Brain pericyte (primary cell): ENCODE measurements around the gene KRTAP10-8.
"Not testable (repeated sequence)": the region's sequence is repeated elsewhere in the genome, so short reads cannot be mapped to it uniquely, and the experiment has no call there.

Experiments
- DNase-seq: peaks from one replicate; pipeline ENCODE4 v3.0.0-alpha.2; 2012; ENCODE audit warnings: low read depth, low spot score

Gene KRTAP10-8

GRCh38 chr21:44599264-44600029 is 12.4 kb upstream of the KRTAP10-8 start:
- DNase-seq = no peak

- DNase-seq = not testable (repeated sequence)
These were observed 11.5 kb upstream of the KRTAP10-8 start, which contains the start of gene KRTAP10-7 for GRCh38 chr21:44600118-44600978. Gene KRTAP10-7, plus strand, starts transcription at chr21:44600597. Its CDS starts 25 bp downstream, at chr21:44600622.

GRCh38 chr21:44601091-44601490 is 10.8 kb upstream of the KRTAP10-8 start:
- DNase-seq = not testable (repeated sequence)

DNA sequence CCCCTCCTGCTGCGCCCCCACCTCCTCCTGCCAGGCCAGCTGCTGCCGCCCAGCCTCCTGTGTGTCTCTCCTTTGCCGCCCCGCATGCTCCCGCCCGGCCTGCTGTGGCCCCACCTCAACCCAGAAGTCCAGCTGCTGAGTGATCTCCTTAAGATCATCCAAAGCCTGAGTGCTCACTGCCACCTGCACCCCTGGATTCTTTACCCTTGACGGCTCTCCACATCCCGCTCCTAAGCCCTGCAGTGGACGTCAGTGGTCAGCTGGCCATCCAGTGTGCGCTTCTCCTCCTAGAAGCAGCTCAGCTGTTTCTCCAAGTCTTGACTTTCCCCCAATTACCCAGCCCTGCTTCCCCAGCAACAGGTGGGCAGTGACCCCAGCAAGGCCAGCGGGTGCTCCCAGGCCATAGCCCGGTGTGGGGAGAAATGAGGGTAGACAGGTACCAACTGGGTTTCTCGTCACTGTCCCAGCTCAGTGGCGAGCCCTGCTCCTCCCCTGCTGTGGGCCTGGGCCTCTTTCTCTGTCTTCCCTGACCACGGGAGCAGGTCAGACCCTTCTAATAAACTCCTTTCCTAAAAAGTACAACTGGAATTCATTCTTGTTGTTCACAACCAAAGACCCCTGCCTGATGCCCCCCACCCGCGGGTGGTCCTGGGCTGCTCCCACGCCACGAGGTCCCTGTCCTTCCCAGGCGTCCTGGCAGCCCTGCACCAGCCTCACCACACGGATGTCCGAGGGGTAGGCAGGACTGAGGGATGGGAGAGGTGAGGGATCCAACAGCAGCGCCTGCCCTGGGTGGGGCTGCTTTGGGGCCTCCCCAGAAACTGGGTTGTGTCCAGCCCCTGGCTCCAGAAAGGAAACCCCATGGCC is 10.1 kb upstream of the KRTAP10-8 start:
- DNase-seq = no peak

DNA sequence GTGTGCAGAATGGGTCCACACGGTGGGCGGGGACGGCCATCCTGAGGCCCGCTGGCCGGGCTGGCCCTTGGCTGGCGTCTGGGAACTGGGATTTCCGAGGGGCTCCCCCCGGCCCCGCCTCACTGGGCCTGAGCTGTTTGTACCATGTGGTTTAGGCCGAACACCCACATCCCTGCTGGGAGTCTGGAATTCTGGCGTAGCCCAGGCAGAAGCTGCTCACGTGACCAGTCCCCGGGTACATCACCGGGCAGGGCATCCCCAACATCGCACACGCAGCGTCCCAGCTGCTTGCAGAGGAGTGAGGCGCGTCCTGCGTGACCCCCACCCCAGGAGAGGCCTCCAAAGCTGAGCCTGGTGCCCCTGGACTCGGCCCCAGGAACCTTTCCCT is 9.4 kb upstream of the KRTAP10-8 start:
- no peak for DNase-seq

DNA sequence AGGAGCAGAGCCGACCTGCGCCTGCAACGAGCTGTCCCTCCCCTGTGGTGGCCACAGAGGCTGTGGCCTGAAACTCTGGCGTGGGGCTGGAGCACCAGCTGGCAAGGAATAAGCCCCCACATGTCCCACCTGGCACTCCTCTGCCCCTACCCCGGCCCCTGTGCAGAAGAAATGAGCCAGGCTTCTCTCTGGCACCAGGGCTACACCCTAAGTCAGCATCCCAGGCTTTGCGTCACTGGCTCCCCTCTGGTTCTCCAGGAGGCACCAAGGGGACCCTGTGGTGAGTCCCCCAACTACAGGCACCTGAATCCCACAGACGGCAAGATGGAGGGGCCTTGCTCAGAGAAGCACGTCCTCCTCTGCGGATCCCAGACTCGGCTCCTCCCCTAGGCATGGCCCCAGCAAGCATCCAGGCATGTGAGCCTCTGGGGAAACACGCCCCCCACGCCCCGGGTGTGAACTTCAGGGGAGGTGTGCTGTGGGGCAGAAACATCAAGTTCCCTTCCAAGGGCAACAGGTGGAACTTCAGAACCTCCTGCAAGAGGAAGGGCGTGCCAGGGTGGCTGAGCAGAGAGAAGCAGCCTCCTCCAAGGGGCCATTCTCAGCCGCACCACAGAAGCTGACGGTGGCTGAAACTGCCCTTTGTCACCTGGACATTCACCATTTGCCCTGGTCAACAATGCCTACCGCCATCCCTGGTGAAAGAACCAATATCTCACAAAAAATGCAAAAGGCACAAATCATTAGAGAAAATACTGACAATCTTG is 8.6 kb upstream of the KRTAP10-8 start:
- no peak for DNase-seq

DNA sequence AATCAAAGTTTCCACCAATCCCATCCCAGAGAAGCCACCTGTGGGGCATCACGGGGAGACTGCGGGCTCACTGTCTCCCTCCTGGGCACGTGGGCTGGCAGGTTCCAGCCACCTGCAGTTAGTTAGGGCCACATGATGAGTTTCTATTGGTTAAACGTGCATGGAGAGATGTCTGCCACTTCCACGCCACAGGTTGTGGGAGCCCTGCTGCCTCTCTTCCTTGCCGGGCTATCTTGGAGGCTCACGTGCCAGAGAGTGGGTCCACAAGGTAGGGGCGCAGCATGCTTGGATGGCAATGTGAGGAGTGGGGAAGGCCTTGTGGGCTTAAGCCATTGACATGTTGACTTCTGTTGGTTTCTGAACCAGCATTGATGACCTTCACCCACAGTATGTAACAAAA is 8.0 kb upstream of the KRTAP10-8 start:
- DNase-seq = no peak

DNA sequence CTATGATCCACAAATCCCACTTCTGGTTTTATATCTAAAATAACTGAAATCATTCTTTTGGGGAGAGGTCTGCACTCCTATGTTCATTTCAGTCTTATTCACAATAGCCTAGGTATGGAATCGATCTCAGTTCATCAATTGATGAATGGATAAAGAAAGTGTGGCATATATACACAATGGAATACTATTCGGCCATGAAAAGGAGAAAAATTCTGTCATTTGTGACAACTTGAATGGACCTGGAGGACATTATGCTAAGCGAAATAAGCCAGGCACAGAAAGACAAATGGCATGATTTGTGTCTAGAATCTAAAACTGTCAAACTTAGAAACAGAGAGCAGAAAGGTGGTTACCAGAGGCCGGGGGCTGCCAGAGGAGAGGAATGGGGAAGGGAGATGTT is 5.4 kb upstream of the KRTAP10-8 start:
- DNase-seq = no peak

DNA sequence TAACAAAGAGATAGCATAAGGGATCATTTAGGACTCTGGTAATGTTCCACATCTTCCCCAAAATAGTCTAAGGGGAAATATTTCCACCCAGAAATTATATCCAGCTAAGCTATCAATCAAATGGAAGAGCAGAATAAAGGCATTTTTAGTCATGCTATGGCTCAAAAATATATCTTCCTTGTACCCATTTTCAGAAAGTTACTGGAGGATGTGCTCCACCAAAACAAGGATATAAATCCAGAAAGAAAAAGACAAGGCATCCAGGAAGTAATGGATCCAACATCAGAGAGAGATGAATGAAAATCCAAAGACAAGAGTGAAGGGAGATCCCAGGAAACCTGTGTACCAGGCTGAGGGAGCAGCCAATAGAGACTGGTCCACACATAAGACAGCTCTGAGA is 2.7 kb upstream of the KRTAP10-8 start:
- no peak for DNase-seq

DNA sequence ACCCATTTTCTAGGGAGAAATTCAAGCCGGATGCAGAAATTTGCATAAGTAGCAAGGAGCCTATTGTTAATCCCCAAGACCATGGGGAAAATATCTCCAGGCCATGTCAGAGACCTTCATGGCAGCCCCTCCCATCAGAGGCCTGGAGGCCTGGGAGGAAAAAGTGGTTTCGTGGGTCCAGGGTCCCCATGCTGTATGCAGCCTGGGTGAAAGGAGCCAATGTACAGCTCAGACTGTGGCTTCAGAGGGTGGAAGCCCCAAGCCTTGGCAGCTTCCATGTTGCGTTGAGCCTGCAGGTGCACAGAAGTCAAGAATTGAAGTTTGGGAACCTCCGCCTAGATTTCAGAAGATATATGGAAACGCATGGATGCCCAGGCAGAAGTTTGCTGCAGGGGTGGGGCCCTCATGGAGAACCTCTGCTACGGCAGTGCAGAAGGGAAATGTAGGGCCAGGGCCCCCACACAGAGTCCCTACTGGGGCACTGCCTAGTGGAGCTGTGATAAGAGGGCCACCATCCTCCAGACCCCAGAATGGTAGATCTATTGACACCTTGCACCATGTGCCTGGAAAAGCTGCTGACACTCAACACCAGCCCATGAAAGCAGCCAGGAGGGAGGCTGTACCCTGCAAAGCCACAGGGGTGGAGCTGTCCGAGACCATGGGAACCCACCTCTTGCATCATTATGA is 1.6 kb upstream of the KRTAP10-8 start:
- not testable (repeated sequence) for DNase-seq

- no peak for DNase-seq
These were observed 328 bp upstream of the KRTAP10-8 start for GRCh38 chr21:44611551-44611950.

DNA sequence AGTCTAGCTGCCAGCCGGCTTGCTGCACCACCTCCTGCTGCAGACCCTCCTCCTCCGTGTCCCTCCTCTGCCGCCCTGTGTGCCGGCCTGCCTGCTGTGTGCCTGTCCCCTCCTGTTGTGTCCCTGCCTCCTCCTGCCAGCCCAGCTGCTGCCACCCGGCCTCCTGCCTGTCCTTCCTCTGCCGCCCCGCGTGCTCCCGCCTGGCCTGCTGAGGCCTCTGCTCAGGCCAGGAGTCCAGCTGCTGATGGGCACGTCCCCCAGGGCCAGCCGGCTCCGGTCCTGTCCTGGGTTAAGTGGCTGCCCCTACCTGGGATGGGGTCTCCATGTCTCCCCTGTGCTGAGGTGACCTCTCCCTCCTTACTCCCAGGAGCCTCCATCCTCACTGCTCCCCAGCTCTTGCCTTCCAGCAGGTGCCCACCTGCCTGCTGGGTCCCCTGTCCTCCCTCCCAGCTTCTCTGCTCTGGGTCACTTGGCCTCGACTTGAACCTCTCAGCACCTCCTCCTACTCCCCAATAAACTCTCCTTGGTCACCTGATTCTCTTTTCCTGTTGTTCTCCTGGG is 870 bp downstream of the KRTAP10-8 start:
- DNase-seq = no peak

DNA sequence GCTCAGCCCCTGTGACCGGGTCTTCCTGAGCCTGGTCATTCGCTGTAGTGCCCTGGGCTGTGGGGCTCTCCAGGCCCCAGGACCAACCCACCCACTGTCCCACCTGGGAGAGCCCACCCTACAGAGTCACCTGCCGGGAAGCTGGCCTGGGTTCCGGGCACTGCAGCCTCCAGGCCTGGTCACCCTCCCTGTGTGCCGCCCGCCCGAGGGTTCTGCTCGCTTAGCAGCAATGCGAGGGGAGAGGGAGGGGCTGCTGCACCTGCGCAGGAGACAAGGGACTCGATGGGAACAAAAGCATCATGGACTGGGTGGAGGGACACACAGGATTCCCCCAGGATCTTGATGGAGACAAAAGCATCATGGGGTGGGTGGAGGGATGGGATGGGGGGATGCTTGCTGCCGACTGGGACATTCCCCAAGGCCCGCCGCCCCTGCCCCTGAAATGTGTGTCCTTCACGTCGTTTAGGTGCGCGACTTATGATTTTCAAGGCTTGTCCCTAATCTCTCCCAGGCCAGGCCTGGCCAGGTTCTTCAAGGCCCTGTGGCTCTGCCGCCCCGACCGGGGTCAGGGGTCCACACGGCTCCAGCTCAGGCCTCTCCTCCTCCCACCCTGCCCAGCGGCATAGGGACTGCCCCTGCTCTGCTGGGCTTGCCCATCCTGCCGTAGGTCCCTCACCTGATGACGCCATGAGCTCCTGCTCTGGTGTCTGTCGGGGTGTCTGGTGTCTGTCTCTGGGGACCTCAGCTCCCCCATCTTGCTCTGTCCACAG is 1.7 kb downstream of the KRTAP10-8 start:
- no peak for DNase-seq

- no peak for DNase-seq
These were observed 2.3 kb downstream of the KRTAP10-8 start for GRCh38 chr21:44614161-44614631.

GRCh38 chr21:44614961-44615391 is 3.1 kb downstream of the KRTAP10-8 start:
- no peak for DNase-seq

GRCh38 chr21:44615466-44615865 is 3.6 kb downstream of the KRTAP10-8 start:
- DNase-seq = no peak

GRCh38 chr21:44615911-44616590 is 4.2 kb downstream of the KRTAP10-8 start:
- DNase-seq = no peak

DNA sequence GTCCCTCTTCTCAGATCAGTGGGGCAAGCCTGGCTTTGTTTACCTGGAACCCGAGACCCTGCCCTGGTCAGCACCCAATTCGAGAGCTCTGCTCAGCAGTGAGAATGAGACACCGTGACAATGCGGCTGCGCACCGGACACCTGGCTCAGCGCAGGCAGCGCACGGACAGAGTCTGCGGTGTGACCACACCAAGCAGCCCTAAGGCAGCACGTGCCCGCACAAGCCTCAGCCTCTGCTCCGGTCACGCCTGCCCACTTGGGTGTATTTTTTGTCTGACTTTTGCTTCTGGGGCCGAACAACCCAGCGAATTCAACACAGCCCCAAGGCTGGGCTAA is 4.7 kb downstream of the KRTAP10-8 start:
- no peak for DNase-seq

DNA sequence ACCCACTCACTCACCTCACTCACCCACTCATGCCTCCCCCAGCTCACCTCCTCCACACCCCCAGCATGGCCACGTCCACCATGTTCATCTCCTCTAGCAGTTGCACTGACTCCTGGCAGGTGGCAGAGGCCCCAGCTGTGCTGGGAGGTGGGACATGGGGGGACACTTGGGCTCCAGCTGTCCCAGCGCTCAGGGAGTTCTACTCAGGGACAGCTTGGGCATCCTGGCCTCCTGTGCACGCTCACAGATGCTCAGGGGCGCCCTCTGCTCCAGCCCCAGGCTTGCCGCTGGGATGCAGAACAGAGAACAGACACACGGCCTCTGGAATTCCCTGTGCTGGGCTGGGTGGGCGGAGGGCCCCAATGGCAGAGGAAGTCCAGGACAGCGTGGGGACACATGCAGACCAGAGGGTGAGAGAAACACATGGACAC is 5.2 kb downstream of the KRTAP10-8 start:
- DNase-seq = no peak
